Right kidney (tissue), 1 donor: ENCODE data around the gene TUT1.
A peak's percentile ranks its signal among the peaks of the same experiment; 100 is the strongest.
"Not testable (repeated sequence)": the region's sequence is repeated elsewhere in the genome, so short reads cannot be mapped to it uniquely, and the experiment has no call there.

Experiments used
- DNase-seq: peaks from one replicate; pipeline ENCODE4 v3.0.0-alpha.2; 2016

Gene TUT1

GRCh38 chr11:62604460-62605120 lies 13.3 kb upstream of the TUT1 start:
- peak; percentile 49 for DNase-seq

DNA sequence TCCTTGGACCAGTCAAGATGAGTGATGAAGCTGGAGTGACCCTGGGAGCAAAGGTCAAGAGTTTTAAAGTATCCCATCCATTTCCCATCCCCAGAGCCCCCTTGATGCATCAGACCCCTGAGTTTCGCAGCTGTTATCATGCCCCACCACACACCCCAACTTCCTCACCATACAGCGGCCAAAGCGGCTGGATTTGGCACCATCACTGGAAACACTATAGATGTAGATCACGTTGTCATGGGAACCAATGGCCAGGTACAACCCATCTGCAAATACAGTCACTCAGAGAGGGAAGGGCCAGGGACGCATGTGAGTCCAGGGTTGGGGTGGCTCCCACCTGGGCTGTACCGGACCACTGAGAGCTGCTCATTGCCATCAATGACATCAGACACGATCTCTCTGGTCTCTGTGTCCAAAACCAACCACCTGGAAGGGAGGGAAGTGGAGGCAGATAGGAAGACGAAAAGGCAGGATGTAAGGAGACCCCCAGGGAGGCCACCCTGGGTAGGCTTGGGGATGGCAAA lies 12.5 kb upstream of the TUT1 start:
- DNase-seq, result no peak

GRCh38 chr11:62603072-62603408 lies 11.7 kb upstream of the TUT1 start:
- DNase-seq, result no peak

DNA sequence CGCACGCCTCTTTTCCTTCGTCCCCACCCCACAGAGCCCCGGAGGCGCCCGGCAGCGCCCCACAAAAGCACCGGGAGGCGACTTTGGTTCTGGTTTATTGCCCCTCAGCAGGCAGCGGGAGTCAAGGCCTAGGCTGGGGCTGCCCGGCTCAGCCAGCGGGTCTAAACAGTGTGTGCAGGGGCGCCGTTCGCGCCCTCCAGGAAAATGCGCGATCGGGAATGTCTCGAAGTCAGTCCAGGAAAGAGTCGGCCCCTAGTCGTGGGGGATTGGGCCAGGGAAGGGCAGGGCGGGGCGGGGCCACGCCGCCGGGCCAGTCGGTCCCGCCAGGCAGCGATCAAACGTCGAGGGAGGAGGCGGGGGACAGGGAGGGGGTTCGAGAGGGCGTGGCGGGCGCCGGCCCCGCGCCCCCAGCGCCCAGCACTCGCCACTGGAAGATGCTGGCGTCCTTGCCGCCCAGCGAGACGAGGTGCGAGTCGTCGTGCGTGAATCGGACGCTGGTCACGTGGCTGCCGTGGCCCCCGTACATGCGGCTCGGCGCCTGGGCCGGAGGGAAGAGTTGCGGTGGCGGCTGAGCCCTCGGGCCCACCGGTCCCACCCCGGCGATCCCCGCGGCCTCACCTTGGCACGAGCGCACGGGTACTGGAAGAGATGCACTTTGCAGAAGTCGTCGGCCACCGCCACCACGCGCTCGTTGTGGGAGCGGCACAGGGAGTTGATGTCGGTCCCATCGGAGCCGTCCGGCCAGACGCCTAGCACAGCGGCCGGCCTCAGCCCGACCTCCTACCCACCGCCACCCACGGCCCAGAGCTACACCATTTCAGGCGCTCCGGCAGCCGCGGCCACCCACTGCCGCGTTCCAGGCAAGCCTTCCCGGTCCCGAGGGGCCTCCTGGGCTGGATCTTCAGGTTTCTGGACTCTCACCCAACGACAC lies 11.1 kb upstream of the TUT1 start:
- peak; percentile 83 for DNase-seq

- DNase-seq, result peak; percentile 97
These were observed 10.2 kb upstream of the TUT1 start, which contains the start of gene MTA2 for GRCh38 chr11:62601372-62602140. MTA2 (minus strand) TSS chr11:62601865; CDS start chr11:62601450, 415 bp downstream.

DNA sequence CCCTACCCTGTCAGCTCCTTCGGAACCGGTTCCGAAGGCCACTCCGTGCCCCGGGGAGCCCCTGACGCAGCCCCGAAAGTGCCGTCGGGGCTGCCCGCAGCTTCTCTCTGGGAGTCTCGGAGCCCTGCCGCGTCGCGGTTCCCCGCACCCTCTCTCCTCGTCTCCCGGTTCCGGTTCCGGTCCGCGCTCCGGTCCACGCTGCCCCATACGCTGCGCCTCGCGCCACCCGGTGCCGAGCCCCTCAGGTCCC lies 9.7 kb upstream of the TUT1 start:
- no peak for DNase-seq

- DNase-seq, result no peak
These were observed 9.2 kb upstream of the TUT1 start for GRCh38 chr11:62600367-62601121.

- no peak for DNase-seq
These were observed 8.6 kb upstream of the TUT1 start for GRCh38 chr11:62599901-62600300.

DNA sequence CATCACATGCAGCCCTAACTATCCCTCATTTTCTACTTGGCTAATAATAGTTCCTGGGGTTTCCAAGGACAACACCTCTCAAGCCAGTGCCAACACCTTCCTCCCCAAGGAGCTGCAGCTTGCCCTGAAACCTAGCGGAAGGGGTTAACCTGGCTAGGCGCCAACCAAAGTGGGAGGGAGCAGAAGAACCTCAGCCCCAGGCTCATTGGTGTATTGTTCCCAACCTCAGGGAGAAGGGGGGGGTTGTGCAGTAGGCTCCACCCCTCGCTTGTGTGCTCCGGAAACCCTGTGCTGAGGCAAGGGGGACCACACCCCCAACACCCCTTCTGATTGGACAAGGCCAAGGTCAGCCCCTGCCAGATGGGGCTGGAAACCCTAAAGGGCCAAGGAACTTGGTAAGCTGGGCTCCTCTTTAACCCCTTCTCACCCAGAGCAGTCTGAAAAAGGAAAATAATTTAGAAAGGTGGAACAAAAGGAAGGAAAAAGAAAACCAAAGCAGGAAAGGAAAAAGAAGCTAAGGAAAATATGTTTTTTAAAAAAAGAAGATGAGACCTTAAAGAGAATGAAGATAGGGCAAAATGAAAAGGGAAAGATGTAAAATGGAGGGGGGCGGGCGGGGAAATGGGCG lies 7.9 kb upstream of the TUT1 start:
- peak; percentile 62 for DNase-seq

DNA sequence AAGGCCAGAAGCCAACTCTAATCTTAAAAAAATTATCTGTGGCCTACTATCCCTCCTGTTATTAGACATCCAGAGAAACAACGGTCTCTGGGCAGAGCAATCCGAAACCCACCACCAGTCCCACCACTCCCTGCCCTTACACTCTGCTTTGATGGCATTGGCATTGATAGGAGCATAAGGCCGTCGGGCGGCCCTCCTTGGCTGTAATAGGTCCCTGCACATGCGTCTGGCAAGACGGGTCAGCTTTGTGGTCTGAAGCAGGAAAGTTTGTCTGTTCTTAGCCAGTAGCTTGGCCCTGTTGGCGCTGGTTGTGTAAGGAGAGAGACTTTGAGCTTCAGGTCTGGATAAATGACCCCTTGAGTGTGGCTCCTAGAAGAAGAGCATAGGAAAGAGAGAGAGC lies 3.8 kb upstream of the TUT1 start:
- no peak for DNase-seq

DNA sequence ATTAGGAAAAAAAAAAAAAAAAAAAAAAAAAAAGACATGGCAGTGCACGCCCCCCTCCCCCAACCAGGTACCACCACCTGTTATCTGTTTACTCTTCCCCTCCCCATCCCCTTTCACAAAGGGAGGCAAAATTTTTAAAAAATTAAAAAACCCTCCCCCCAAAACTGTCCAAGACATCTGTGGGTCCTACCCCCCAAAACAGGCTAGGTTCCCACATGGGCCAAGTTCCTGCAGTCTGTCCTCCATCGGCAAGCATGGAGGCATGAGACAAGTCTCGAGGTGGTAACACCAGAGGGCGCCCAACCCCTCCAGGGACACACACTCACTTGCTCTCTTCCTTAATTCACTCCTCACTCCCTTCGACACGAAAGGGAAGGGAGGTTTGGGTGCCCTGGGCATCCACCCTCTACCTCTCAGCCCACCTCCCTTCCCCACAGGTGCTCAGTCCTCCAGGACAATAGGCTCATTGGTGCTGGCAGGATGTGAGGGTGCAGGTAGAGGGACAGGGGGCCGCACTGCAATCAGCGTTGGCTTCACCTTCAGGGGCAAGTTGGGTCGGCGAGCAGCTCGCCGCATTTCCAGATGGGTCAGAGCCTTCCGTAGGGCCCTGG lies 2.2 kb upstream of the TUT1 start:
- DNase-seq, result peak; percentile 29

- DNase-seq, result no peak
These were observed 1.7 kb upstream of the TUT1 start for GRCh38 chr11:62592989-62593421.

GRCh38 chr11:62592146-62592815 lies 958 bp upstream of the TUT1 start:
- DNase-seq, result no peak

- DNase-seq, result no peak
These were observed 2.2 kb downstream of the TUT1 start for GRCh38 chr11:62588966-62589637.

DNA sequence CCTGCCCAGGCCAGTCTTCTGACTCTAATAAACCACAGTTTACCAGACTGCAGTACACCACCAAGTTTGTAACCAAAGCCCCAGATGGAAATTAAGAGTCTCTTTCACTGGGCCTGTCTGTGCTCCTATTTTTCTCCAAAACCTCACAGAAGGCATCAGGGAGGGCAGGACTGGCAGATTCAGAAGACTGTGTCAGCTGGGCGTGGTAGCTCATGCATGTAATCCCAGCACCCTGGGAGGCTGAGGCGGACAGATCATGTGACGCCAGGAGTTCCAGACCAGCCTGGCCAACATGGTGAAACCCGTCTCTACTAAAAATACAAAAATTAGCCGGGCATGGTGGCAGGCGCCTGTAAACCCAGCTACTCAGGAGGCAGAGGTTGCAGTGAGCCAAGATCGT lies 6.0 kb downstream of the TUT1 start:
- not testable (repeated sequence) for DNase-seq

GRCh38 chr11:62581735-62582134 lies 9.6 kb downstream of the TUT1 start:
- DNase-seq, result not testable (repeated sequence)

GRCh38 chr11:62580959-62581715 lies 10.2 kb downstream of the TUT1 start:
- no peak for DNase-seq

GRCh38 chr11:62579252-62579651 lies 12.1 kb downstream of the TUT1 start:
- DNase-seq, result no peak

DNA sequence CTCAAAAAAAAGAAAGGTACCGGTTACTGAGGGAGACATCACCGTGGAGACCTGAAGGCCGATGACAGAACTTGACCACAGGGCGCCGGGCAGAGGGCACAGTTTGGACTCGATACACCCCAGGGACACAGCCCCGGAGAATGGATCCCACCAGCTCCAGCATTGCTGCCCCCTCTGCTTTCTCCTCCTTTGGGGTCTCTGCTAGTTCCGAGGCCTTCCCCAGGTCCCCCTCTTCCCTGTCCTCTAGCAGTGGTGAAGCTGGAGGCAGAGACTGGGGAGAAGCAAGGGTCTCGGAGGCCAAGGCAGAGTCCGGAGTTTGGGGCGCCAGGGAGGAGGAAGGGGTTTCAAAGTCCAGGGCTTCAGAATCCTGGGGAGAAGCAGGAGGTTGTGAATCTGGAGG lies 12.8 kb downstream of the TUT1 start:
- DNase-seq, result no peak
